ENCODE results near the gene MAP2.

GRCh38 chr2:209511637-209512036 is 87.8 kb downstream of the MAP2 start:
- TF ChIP-seq EZH2 (IDR thresholded peaks at IDR 0.05; ENCODE audit: borderline replicate concordance, insufficient read depth, low read depth, low read length, poor library complexity, severe bottlenecking) (no peak), CTCF (IDR thresholded peaks at IDR 0.05) (no peak)

Measured in B cell (primary cell).